NCI-H345 treated with DMSO at 0.1 percent for 48 hours (cell line): Measurements from ENCODE around the gene MAGEB17.
"Not testable (repeated sequence)": the region's sequence is repeated elsewhere in the genome, so short reads cannot be mapped to it uniquely, and the experiment has no call there.

Source experiments
- DNase-seq: peaks from one replicate; lab custom pipeline; 2025; ENCODE audit not compliant: unreplicated experiment; lab: John Stamatoyannopoulos, UW

Gene MAGEB17, protein sequence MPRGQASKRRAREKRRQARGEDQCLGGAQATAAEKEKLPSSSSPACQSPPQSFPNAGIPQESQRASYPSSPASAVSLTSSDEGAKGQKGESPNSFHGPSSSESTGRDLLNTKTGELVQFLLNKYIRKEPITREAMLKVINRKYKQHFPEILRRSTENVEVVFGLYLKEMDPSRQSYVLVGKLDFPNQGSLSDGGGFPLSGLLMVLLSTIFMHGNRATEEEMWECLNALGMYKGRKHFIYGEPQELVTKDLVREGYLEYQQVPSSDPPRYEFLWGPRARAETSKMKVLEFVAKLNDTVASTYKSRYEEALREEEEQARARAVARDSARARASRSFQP

DNA sequence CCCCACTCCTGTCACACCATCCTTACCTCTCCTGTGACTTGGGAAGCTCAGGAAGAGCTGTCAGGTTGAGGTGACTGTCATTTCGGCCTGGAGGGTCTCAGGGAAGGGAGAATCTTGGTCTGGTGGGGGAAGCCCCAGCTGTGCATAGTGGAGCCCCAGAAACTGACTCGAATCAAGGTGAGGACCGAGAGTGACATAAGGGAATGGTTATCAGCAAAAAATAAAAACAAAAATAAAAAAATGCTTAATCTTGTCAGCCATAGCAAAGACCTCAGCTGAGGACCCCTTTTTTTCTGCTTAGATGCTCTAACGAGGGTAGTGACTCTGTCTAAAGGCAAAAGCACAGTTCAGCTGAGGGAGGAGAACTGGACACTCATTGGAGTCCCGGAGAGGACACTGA, at the start of gene MAGEB17:
Gene MAGEB17, plus strand, starts transcription at position 301 of the 400 bp plus-strand sequence. CDS start 2,902 bp downstream, outside the sequence.
- DNase-seq: no peak

DNA sequence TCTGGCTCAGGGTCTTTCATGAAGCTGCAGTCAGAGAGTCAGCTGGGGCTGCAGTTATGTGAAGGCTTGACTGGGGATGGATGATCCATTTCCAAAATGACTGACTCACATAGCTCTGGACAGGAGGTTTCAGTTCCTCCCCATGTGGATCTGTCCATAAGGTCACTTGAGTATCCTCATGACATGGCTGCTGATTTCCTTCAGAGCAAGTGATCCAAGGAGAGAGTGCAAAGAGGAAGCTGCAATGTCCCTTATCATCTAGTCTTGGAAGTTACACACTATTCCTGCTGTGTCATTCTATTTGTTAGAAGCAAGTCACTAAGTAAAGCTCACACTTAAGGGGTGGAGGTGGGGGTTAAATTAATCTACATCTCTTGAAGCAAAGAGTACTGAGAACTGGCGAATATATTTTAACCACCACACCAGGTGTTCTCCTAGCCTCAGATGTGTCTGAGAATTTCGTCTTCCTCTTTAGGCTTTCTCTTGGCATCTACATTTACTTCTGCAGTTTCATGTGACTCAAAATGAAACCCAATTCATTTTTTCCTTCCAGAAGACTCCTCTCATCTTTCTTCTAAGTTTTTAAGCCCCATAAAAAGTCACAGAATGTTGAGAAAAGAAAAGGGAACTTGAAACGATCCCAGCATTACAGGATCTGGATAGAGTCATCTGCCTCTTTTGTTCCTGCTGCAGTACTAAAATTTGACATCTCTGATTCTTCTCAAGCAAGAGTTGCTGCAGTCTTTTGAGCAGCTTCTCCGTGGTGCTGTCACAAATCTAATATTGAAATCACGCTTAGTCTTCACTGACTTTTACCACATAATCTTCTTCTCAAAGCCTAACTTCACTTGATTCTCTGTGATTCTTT, 47.7 kb upstream of the MAGEB17 start:
- no peak for DNase-seq

DNA sequence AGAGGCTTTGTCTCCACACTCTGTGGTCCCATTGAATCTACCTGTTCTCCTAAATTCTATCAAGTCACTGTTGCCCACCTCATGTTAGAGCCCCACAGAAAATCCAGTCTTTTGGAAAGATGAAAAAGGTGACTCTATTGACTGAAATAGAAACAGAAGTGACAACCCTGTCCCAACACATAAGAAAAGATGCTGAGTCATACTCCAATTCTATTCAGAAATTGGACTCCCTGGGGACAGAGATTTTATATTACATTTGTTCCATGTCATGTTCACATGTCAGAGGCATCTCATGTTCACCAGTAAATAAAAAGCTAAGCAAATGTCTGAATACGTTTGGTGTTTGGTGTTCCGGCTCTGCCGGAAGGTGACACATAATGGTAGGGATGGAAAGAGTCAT, 46.9 kb upstream of the MAGEB17 start:
- DNase-seq: no peak

DNA sequence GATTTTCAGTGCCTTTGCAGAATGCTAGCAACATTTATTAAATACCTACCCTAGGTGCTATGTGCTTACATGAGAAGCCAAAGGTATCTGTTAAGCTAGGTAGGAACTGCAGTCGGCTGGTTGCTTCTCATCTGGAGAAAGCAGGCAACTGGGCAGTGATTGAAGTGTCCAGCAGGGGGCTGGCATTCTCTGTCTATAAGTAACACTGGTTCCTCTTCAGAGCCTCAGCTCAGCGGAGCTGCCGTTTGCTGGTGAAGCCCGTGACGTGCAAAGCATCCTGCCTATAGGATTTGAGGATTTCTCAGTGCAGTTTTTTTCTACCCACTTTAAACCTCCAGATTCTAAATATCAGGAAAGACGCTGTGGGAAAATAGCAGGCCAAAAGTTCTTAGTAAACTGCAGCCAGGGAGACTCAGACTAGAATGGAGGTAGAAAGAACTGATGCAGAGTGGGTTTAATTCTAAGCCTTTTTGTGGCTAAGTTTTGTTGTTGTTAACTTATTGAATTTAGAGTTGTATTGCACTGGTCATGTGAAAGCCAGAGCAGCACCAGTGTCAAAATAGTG, 44.0 kb upstream of the MAGEB17 start, which contains the start of gene GRPR:
Gene GRPR, plus strand, starts transcription at position 344 of the 565 bp plus-strand sequence. CDS start 389 bp downstream, outside the sequence.
- peak; percentile 76 for DNase-seq

DNA sequence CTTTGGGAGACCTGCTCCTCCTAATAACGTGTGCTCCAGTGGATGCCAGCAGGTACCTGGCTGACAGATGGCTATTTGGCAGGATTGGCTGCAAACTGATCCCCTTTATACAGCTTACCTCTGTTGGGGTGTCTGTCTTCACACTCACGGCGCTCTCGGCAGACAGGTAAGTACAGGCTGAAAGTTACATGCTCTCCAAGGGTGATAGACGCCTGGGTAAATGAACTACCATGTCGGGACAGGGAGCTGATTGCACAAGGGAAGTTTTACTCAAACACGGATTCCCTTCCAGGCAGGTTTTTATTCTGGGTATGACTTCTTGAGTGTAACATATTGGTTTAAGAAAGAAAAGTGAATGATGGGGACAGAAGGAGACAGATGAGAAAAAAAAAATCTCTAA, 43.1 kb upstream of the MAGEB17 start:
- no peak for DNase-seq

DNA sequence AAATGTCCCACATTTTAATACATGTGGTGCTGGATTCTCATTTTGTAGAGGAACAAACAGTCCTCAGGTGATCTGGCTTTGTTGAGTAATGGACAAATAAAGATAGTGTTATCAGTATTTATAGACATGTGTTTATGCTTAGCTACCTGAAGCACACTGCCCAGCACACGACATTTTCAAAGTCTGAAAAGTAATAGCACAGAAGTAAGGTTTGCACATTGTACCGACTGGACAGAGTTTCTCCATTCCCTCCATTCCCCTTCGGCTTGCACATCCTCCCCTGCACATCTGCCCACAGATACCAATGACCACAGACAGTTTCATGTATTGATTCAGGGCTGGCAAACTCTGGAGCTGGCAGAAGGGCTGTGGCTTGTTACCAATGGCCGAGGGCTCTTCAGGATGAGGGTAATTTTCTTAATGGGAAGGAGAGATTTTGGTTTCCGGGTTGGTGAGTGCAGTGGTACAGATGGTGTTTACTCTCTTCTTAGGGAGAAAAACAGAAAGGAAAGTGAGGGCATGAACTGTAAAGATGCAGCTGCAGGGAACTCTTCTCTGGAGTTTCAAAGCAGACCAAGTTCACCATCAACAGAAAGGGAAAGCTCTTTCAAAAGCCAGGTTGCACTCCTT, 41.6 kb upstream of the MAGEB17 start:
- peak; percentile 43 for DNase-seq

DNA sequence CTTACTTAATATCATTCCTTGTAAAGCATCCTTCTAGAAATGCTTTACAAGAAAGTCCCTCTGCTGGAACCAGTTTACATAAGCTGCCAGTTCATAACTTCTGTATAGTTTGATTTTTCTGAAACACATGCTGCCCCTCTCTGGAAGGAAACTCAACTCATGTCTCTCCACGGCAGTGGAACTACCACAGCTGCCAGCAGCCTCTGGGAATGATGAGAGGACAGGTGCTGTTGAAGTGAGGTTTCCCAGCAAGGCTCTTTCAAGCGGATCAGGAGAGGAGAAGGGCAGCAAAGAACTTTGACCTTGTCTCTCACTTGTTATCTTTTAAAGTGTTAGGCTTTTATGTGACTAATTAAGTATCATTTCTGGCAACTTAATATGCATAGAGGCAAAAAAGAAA, 36.6 kb upstream of the MAGEB17 start:
- DNase-seq: no peak

DNA sequence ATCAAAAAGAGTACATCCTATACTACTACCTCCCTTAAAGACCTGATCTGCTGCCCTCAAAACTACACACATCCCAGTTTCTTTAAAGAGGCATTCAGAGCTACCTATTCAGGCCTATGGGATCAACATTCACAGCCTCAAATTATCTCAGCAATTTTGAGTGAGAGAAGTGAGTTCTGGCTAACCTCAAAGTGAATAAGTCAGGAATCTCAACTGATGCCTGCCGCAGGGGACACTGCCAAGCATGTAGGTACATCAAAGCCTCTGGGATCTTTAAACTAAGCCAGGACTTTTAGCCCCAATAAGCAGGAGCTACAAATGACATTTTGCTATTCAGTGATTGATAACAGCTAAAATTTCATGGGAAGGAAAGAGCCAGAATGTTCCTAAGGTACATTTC, 32.3 kb upstream of the MAGEB17 start:
- no peak for DNase-seq

DNA sequence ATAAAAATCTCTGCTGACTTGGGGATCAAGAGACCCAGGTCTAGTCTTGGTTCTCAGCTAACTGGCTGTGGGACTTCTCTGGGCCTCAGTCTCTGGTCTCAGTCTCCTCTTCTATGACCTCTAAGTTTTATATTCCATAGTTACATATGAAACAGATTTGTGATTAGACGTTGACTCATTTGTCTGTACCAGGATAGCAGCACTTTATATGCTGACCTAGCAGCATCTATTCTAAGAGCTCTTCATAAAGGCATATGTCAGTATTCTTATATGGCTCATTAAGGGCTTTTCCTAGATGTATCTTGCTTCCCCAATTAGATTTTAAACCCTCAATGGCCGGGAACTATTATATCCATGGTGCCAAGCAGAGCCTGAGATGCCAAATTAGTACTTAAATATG, 31.2 kb upstream of the MAGEB17 start:
- no peak for DNase-seq

DNA sequence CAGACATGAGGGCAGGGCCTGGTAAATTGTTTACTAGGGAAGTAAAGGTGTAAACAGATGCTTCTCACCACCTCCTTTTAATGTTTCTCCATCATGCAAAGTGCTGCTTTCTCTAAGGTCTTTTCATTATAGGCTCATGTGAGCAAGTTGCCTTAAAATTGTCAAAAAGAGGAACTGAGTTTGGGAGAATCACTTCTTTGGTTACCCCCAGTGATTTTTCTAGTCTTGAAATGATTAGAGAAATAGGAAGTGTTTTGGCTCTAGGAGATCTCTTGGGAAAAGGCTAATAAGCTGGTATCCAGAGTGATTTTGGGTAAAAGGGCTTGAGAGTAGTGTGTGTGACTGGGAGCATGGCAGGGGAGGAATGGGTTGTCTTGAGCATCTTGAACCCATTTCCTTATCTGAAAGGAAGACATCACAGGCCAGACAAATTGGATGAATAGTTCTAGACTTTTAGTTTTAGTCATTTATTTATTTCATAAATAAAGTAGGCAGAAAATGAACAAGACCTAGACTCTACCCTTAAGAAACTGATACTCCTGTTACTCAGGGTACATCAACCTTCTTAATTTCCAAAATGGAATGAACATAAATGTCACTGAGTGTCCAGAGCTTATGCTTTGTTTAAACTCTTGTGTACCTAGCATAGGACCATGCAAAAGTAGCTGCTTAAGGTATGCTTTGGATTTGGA, 29.7 kb upstream of the MAGEB17 start:
- DNase-seq: no peak

DNA sequence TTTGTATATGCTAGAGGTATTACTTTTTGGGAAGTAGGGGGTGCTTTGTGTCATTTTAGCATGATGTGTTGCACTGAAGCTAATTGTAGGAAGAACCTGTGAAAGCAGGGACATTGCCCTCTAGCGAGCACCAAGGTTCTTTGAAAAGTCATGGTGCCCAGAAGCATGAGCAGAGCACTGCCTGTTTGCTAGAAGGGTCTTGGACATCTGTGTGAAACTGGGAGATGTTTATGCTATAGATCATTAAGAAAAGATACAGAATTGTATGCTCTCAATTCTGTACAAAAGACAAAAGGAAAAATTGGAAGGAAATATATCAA, 29.2 kb upstream of the MAGEB17 start:
- no peak for DNase-seq

DNA sequence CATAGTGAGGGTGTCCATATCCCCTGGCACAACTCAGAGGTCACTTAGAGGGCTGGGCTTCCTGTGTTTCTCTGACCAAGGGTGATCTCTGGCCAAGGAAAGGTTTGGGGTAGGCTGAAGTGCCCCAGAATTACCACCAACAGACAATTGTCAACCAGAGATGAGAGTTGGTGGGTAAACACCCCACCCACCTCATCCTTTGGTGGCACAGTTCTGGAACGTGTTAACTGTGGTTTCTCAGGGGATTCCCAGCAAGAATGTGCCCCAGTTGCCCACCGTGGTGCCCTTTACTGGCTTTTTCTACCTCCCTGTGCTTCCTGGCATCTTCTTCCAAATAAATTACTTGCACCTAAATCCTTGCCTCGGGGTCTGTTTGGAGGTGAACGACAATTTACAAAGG, 26.8 kb upstream of the MAGEB17 start:
- DNase-seq: no peak

DNA sequence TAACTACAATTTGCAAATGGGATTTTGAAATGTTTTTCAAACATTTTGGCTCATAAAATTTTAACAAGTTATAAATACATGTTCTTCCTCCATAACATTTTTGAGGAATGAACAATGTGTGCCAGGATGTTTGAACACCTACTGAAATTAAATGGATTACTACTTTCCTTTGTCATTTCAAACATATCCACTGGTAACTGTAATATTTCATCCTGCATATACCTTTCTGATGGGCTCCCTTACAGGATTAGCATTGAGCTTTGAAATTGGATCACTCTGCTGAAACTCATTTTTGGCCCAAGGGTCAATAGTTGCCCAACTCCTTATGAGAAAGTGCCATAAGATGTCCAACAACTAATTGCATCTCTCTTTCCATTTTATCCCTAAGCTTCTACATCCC, 26.3 kb upstream of the MAGEB17 start:
- DNase-seq: no peak

DNA sequence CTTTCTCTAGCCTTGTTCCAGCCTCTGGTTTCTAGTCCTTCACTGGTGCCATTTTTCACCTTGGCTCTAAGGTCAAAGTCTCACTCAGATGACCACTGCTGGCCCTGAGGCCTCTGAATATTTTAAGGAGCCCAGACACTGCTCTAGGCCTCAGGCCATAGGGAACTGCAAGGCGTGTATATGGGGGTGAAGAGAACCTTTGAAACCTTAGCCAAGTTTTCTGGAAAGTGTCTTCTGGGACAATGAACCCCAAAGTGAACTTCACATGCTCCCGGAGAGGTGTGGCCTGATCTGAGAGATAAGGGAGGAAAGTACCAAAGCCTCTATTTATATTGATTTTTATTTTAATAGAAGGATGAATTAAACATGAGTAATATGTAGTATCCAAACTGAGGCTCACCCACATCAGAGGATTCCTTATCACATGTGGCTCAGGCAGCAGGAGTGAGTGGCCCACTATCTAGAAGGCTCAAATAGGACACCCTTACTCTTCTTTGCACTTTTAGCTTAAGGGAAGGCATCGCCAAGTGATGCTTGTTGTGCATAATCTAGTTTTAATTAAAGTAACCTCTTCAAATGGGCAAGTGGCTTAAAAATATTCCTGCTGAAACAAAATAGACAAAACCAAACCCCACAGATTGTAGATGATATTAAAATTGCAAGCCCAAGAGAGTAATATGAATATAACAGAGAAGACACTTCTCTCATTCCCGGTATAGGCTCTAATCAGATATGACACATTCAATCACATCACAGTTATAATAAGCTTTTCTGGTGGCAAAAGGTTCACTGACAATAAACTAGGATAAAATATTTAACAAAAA, 25.6 kb upstream of the MAGEB17 start:
- DNase-seq: no peak

DNA sequence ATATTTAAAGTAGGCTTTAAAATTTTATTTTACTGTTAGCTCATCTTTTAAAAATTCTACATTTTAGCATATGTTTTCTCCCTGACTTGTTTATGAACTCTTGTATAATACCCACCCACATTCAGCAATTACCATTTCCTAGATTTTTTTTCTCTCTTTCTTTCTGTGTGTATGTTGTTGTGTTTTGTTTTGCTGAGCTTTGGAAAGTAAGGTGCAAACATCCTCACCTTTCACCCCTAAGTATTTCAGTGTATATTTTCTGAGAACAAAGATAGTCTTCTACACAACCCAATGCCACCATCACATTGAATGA, 25.1 kb upstream of the MAGEB17 start:
- no peak for DNase-seq

DNA sequence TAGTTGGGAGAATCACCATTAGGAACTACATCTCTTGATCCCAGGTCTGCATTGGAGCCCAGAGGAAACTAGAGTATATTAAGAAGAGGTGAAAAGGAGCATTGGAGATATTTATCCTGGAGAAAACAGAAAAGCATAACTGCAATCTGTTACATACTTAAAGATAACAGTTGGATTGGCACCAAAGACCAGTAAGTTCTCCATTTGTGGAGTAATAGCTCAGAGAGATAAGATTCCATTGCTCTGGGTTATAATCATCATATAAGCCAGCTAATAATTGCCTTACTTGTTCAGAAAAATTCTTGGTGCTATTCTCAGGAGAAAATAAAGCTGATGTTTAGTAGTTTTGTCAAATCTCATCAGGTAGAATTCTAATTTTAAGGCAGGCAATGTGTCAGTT, 23.3 kb upstream of the MAGEB17 start:
- no peak for DNase-seq

DNA sequence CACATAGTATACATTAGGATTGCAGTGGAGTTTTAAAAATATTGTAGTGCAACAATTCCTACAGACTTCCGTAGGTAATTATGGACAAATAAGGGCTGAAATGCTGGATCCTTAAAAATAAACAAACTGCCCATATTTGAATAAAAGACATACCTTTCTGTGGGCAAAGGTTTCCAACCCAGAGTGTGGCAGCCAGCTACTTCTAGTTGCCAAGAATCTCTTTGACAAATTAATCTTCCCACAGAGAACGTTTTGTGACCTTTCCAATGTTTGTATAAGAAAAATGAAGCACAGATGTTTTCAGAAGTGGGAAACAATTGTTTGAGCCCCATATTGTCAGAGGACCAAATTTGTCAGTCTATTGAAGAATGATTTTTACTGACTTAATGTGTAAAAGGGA, 22.9 kb upstream of the MAGEB17 start:
- no peak for DNase-seq

DNA sequence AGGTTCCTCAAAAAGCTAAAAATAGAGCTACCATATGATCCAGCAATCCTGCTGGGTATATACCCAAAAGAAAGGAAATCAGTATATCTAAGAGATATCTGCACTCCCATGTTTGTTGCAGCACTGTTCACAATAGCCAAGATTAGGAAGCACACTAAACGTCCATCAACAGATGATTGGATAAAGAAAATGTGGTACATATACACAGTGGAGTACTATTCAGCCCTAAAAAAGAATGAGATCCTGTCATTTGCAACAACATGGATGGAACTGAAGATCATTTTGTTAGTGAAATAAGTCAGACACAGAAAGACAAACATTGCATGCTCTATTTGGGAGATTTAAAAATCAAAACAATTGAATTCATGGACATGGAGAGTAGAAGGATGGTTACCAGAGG, 22.2 kb upstream of the MAGEB17 start:
- DNase-seq: not testable (repeated sequence)

DNA sequence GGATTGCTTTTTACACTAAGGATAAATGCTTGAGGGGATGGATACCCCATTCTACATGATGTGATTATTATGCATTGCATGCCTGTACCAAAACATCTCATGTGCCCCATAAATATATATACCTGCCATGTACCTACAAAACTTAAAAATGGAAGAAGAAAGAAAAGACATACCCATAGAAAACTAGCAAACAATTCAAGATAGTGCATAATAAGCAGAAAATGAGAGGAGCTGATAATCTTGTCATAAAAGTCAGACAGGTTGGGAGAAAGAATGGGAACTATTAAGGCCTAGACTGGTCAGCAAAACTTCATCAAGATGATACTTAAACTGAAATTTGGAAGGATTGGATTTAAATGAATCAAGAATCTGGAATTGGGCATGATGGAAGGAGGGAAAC, 21.6 kb upstream of the MAGEB17 start:
- DNase-seq: no peak

DNA sequence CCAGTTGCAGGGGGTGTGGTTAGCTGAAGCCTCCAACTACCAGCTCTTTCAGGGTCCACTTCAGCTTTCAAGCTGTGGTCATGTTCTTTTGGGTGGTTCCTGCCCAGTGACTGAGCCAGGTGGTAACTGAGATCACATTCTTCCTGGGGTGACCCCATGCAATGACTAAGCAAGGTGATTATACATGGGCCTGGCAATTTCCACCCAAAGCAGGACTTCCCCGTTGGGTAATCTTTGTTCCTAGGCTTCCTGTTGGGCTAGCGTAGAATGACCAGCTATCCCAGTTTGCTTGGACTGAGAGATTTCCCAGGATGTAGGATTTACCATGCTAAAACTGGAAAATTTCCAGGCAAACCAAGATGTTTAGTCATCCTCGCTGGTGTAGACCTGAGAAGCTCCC, 18.4 kb upstream of the MAGEB17 start:
- no peak for DNase-seq
